OCI-LY1 (cell line): ENCODE results near the gene FALEC.

Experiments used
- H2AFZ ChIP-seq: fragments of 200-600 bp; sonication (generic), shearing (Covaris generic); 2 replicates; pipeline ENCODE4 v1.6.0; 2014; ENCODE audit warnings: antibody characterized with exemption, mild to moderate bottlenecking, low read length
- H3F3A ChIP-seq: fragments of 200-600 bp; sonication (generic), shearing (Covaris generic); 2 replicates; pipeline ENCODE4 v1.6.0; 2014; ENCODE audit warnings: mild to moderate bottlenecking, antibody characterized with exemption, low read length, moderate library complexity; ENCODE audit not compliant: insufficient read depth
- H3K27ac ChIP-seq: fragments of 200-600 bp; sonication (generic); 2 replicates; pipeline ENCODE4 v1.5.1; 2014; ENCODE audit warnings: low read length, mixed run types, mild to moderate bottlenecking, low read depth; ENCODE audit not compliant: poor library complexity, severe bottlenecking
- H3K27me3 ChIP-seq: fragments of 200-600 bp; sonication (generic); 2 replicates; pipeline ENCODE4 v1.6.0; 2014; ENCODE audit warnings: antibody characterized with exemption, mild to moderate bottlenecking, low read length, moderate library complexity; ENCODE audit not compliant: insufficient read depth
- H3K36me3 ChIP-seq: fragments of 200-600 bp; sonication (generic); 2 replicates; pipeline ENCODE4 v1.6.1; 2014; ENCODE audit warnings: mild to moderate bottlenecking, antibody characterized with exemption, low read length, moderate library complexity, mixed read lengths; ENCODE audit not compliant: insufficient read depth
- H3K4me1 ChIP-seq: fragments of 200-600 bp; sonication (generic); 2 replicates; pipeline ENCODE4 v1.5.1; 2014; ENCODE audit warnings: mild to moderate bottlenecking, low read length, moderate library complexity; ENCODE audit not compliant: insufficient read depth, severe bottlenecking
- H3K4me2 ChIP-seq: fragments of 200-600 bp; sonication (generic), shearing (Covaris generic); 2 replicates; pipeline ENCODE4 v1.6.1; 2014; ENCODE audit warnings: low read length
- H3K4me3 ChIP-seq: fragments of 200-600 bp; sonication (generic); 2 replicates; pipeline ENCODE4 v1.5.1; 2014; ENCODE audit warnings: low read length, low read depth, mild to moderate bottlenecking, mixed read lengths; ENCODE audit not compliant: poor library complexity, severe bottlenecking
- H3K79me2 ChIP-seq: fragments of 200-600 bp; shearing (Covaris generic); 2 replicates; pipeline ENCODE4 v1.6.1; 2016; ENCODE audit warnings: mixed run types, low read length, mixed read lengths; ENCODE audit not compliant: insufficient read depth
- H3K9ac ChIP-seq: fragments of 200-600 bp; sonication (generic), shearing (Covaris generic); 2 replicates; pipeline ENCODE4 v1.6.1; 2014; ENCODE audit warnings: mild to moderate bottlenecking, low read length, mixed read lengths
- H3K9me2 ChIP-seq: fragments of 200-600 bp; sonication (generic), shearing (Covaris generic); 2 replicates; pipeline ENCODE4 v1.6.1; 2014; ENCODE audit warnings: low read depth, mild to moderate bottlenecking, low read length, mixed read lengths
- H3K9me3 ChIP-seq: fragments of 200-600 bp; shearing (Covaris generic); 2 replicates; pipeline ENCODE4 v1.6.1; 2014; ENCODE audit warnings: low read length, mixed read lengths
- H4K20me1 ChIP-seq: fragments of 200-600 bp; sonication (generic), shearing (Covaris generic); 2 replicates; pipeline ENCODE4 v1.6.0; 2016; ENCODE audit warnings: mild to moderate bottlenecking, low read length; ENCODE audit not compliant: insufficient read depth
- EZH2 ChIP-seq: fragments of 200-600 bp; sonication (generic), shearing (Covaris generic); IDR thresholded peaks from 2 replicates; pipeline ENCODE4 v1.8.0; 2017; ENCODE audit warnings: borderline replicate concordance, mixed run types, mild to moderate bottlenecking, antibody characterized with exemption, low read length, moderate library complexity, mixed read lengths
- TF ChIP-seq, protein P1 (sequence below): fragments of 200-600 bp; sonication (generic), shearing (Covaris generic); IDR thresholded peaks from 2 replicates; pipeline ENCODE4 v1.5.1; 2017; ENCODE audit warnings: mild to moderate bottlenecking, antibody characterized with exemption, low read length, moderate library complexity, mixed read lengths

Gene FALEC

DNA sequence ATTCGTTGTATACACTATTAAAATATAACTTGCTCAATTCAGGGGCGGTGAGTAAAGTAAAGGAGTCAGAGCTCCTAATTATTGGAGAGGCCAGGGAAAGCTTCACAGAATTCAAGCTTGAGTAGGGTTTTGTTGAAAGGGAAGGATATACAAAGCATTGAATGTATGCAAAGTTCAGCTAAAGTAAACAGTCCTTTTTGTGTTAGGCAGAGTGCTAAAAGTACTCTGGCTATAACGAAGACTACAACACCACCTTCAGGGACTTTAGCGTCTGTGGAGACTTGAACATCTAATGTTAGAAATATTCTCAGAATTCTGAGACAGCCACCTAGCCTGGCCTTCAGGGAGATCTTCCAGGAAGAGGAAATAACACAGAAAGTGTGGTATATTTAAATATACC, 1.1 kb downstream of the FALEC start:
- H3K9me3 ChIP-seq, result no peaks in the 10 kb centered on the region
- no peak overlapping the region for H3K27ac ChIP-seq
- no peak for TF ChIP-seq EZH2
- TF ChIP-seq, protein P1, sequence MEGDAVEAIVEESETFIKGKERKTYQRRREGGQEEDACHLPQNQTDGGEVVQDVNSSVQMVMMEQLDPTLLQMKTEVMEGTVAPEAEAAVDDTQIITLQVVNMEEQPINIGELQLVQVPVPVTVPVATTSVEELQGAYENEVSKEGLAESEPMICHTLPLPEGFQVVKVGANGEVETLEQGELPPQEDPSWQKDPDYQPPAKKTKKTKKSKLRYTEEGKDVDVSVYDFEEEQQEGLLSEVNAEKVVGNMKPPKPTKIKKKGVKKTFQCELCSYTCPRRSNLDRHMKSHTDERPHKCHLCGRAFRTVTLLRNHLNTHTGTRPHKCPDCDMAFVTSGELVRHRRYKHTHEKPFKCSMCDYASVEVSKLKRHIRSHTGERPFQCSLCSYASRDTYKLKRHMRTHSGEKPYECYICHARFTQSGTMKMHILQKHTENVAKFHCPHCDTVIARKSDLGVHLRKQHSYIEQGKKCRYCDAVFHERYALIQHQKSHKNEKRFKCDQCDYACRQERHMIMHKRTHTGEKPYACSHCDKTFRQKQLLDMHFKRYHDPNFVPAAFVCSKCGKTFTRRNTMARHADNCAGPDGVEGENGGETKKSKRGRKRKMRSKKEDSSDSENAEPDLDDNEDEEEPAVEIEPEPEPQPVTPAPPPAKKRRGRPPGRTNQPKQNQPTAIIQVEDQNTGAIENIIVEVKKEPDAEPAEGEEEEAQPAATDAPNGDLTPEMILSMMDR, result no peak
- peak overlapping the region; percentile 77 for H3K4me2 ChIP-seq
- peaks cover 18% of the 10 kb centered on the region for H3K4me1 ChIP-seq
- H3K9ac ChIP-seq, result no peak overlapping the region; the same call in 1 of the 2 replicates
- no peaks in the 10 kb centered on the region for H4K20me1 ChIP-seq
- no peak overlapping the region for H2AFZ ChIP-seq
- peak overlapping the region; percentile 65 for H3K4me3 ChIP-seq
- no peaks in the 10 kb centered on the region for H3K27me3 ChIP-seq
- no peaks in the 10 kb centered on the region for H3K79me2 ChIP-seq
- H3F3A ChIP-seq, result no peaks in the 10 kb centered on the region
- H3K9me2 ChIP-seq, result no peaks in the 10 kb centered on the region
- no peaks in the 10 kb centered on the region; the same call in 1 of the 2 replicates for H3K36me3 ChIP-seq

DNA sequence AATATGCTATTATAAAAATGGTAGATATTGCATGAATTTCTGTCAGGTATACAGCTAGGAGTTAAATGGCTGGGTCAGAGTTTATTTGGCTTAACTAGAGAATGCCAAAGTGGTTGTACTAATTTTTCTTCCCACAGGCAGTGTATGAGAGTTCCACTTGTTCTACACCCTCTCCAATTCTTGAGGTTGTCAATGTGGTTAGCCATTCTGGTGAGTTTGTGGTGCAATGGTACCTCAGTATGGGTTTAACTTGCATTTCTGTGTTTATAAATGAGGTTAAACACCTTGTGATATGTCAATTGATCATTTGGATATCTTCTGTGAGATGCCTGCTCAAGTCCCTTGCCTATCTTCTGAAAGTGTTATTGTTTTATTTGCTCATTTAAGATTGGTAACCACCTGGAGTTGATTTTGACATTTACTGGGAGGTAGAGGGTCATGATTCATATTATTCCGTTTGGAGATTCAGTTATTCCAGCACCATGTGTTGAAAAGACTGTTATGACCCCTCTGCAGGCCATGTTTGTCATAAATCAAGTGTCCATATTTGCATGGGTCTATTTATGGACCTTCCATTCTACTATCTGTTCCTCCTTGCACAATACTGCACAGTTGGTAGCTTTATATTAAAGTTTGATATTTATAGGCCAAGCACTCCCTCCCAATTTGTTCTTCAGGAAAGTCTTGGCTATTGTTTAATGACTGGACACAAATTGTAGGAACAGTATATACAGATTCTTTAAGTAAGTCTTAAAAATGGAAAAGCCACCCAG, 5.8 kb downstream of the FALEC start:
- Histone ChIP-seq H3K27ac (no peak overlapping the region), H4K20me1 (no peaks in the 10 kb centered on the region), H3K4me3 (no peak overlapping the region), H3K4me2 (no peak overlapping the region), H3K79me2 (no peaks in the 10 kb centered on the region), H2AFZ (no peak overlapping the region), H3K4me1 (peaks cover 4% of the 10 kb centered on the region), H3K36me3 (no peaks in the 10 kb centered on the region), H3K9me2 (no peaks in the 10 kb centered on the region), H3K9me3 (no peaks in the 10 kb centered on the region), H3K9ac (no peak overlapping the region), H3K27me3 (no peaks in the 10 kb centered on the region), H3F3A (no peaks in the 10 kb centered on the region)
- TF ChIP-seq EZH2, result no peak
- TF ChIP-seq, protein P1, result no peak

GRCh38 chr1:150525348-150525747, 9.8 kb downstream of the FALEC start:
- no peak overlapping the region for H3K4me2 ChIP-seq
- no peak overlapping the region for H3K4me3 ChIP-seq
- no peaks in the 10 kb centered on the region for H3K9me3 ChIP-seq
- no peaks in the 10 kb centered on the region for H3K9me2 ChIP-seq
- H3K4me1 ChIP-seq, result peaks cover 4% of the 10 kb centered on the region
- no peak overlapping the region for H2AFZ ChIP-seq
- H3K9ac ChIP-seq, result no peak overlapping the region
- no peaks in the 10 kb centered on the region for H3F3A ChIP-seq
- H3K36me3 ChIP-seq, result no peaks in the 10 kb centered on the region
- no peak overlapping the region for H3K27ac ChIP-seq
- TF ChIP-seq, protein P1, result no peak
- no peak for TF ChIP-seq EZH2
- no peaks in the 10 kb centered on the region for H4K20me1 ChIP-seq
- H3K79me2 ChIP-seq, result no peaks in the 10 kb centered on the region
- no peaks in the 10 kb centered on the region for H3K27me3 ChIP-seq
